ENCODE data around the gene CMSS1.
A peak's percentile ranks its signal among the peaks of the same experiment; 100 is the strongest.

The CMSS1 gene

GRCh38 chr3:99864289-99864688 lies 46.6 kb downstream of the CMSS1 start:
- Histone ChIP-seq H3K4me3 (ENCODE audit: low read depth, low read length) (no peak overlapping the region), H3K36me3 (no peaks in the 10 kb centered on the region; the same call in 1 of the 2 replicates), H3K9me3 (no peaks in the 10 kb centered on the region), H3K27me3 (no peaks in the 10 kb centered on the region), H3K4me1 (peaks cover 13% of the 10 kb centered on the region; the same call in 1 of the 2 replicates)
- DNase-seq = no peak
- TF ChIP-seq CTCF (IDR thresholded peaks at IDR 0.05; ENCODE audit: low read depth, low read length) = no peak

DNA sequence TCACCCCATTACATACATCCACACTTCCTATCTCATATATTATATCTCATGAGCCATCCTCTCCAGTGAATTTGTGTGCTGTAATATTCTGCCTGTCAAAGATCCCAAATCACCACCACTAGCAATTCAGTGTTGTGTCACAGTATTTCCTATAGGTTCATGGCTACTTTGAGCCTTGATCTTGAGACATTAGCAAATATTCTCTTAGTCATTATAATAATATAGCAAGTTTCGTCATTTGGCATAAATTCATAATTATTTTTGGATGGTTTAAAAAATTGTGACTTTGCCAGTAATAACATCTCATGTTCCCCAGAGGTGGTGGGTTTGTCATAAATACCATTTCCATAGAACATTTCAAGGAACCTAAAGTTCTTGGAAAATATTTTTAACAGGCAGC lies 47.7 kb downstream of the CMSS1 start:
- Histone ChIP-seq H3K4me1 (peaks cover 14% of the 10 kb centered on the region; the same call in 1 of the 2 replicates), H3K4me3 (ENCODE audit: low read depth, low read length) (no peak overlapping the region), H3K9me3 (no peaks in the 10 kb centered on the region), H3K36me3 (no peaks in the 10 kb centered on the region; the same call in 1 of the 2 replicates), H3K27me3 (no peaks in the 10 kb centered on the region)
- TF ChIP-seq CTCF (IDR thresholded peaks at IDR 0.05; ENCODE audit: low read depth, low read length) = no peak
- no peak for DNase-seq

DNA sequence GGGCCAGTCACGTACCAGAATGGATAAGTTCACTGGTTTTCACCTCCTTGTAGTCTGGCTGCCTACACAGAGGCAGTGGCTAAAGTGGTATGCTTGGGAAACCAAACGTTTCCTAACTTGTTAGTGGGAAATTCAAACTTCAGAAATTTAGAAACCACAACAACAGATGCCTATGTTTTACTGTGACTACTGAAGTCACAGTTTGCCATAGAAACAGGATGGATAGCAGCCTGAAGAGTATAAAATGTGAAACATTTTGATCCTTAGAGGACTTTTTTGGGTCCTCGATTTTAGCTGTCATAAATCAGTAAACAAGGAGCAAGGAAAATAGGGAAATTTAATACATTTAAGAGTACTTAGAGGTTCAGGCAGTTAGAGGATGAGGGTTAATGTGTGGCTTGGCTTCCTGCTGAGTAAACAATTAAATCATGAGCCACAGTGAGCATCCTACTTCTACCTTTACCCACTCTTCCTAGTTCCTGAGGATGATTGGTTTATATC lies 48.6 kb downstream of the CMSS1 start:
- no peak for DNase-seq
- no peaks in the 10 kb centered on the region for H3K9me3 ChIP-seq
- H3K27me3 ChIP-seq = no peaks in the 10 kb centered on the region
- no peaks in the 10 kb centered on the region; the same call in 1 of the 2 replicates for H3K36me3 ChIP-seq
- TF ChIP-seq CTCF (IDR thresholded peaks at IDR 0.05; ENCODE audit: low read depth, low read length) = no peak
- peaks cover 14% of the 10 kb centered on the region; the same call in 1 of the 2 replicates for H3K4me1 ChIP-seq
- H3K4me3 ChIP-seq (ENCODE audit: low read depth, low read length) = no peak overlapping the region

DNA sequence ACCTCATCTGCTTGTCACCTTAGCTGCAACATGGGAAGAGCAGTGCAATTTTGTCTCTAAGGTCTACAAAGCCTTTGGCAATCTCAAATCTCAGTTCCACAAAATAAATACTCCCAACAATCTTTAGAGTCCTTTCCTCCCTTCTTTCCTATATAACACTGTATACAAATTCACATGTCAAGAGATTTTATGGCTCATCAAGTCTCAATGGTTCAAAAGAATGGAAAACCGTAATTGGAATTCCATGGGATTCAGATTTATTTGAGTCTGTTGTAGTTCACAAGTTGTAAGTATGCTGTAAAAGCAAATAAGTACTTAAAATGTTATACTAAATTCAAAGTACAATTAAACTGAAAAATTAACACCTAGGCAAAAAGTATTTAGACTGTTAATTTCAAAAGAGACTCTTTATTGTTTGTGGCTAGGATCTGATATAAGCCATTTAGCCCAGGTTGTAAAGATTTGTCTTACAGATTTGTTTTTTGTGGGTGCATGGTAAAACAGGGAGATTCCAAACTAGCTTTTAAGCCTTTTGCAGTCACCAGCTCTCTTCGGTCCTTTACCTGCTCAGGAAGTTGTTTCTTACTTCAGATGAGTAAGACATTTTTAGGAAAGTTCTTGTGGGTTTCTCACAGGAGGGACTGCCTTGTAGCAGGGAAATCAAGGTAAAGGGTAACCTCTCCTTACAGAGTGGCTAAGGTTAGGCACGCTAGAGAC lies 50.1 kb downstream of the CMSS1 start:
- Histone ChIP-seq H3K27me3 (no peaks in the 10 kb centered on the region), H3K4me3 (ENCODE audit: low read depth, low read length) (no peak overlapping the region), H3K36me3 (no peaks in the 10 kb centered on the region; the same call in 1 of the 2 replicates), H3K4me1 (peaks cover 14% of the 10 kb centered on the region), H3K9me3 (no peaks in the 10 kb centered on the region)
- DNase-seq = no peak
- no peak for TF ChIP-seq CTCF (IDR thresholded peaks at IDR 0.05; ENCODE audit: low read depth, low read length)

- no peaks in the 10 kb centered on the region for H3K27me3 ChIP-seq
- H3K36me3 ChIP-seq = no peaks in the 10 kb centered on the region; the same call in 1 of the 2 replicates
- no peak overlapping the region for H3K4me3 ChIP-seq (ENCODE audit: low read depth, low read length)
- peak; percentile 33 for DNase-seq
- peaks cover 14% of the 10 kb centered on the region for H3K4me1 ChIP-seq
- no peak for TF ChIP-seq CTCF (IDR thresholded peaks at IDR 0.05; ENCODE audit: low read depth, low read length)
- no peaks in the 10 kb centered on the region for H3K9me3 ChIP-seq
These were observed 50.6 kb downstream of the CMSS1 start for GRCh38 chr3:99868311-99868646.

GRCh38 chr3:99869621-99870020 lies 52.0 kb downstream of the CMSS1 start:
- Histone ChIP-seq H3K27me3 (no peaks in the 10 kb centered on the region), H3K4me3 (ENCODE audit: low read depth, low read length) (no peak overlapping the region), H3K9me3 (no peaks in the 10 kb centered on the region), H3K4me1 (peaks cover 14% of the 10 kb centered on the region), H3K36me3 (no peaks in the 10 kb centered on the region; the same call in 1 of the 2 replicates)
- TF ChIP-seq CTCF (IDR thresholded peaks at IDR 0.05; ENCODE audit: low read depth, low read length) = no peak
- DNase-seq = no peak
